GM18505 (cell line): ENCODE data around the gene PGAP3.

Source experiments
- ATAC-seq: cut with Tn5 transposase; IDR thresholded peaks from one replicate; pipeline ENCODE4 v1.9.1; 2021; ENCODE audit not compliant: unreplicated experiment
- POLR2A ChIP-seq: IDR thresholded peaks from 4 replicates; pipeline ENCODE4 v1.6.1; 2011; ENCODE audit warnings: borderline replicate concordance; ENCODE audit not compliant: insufficient read depth, insufficient read length; ENCODE audit errors: extremely low read depth

The PGAP3 gene

DNA sequence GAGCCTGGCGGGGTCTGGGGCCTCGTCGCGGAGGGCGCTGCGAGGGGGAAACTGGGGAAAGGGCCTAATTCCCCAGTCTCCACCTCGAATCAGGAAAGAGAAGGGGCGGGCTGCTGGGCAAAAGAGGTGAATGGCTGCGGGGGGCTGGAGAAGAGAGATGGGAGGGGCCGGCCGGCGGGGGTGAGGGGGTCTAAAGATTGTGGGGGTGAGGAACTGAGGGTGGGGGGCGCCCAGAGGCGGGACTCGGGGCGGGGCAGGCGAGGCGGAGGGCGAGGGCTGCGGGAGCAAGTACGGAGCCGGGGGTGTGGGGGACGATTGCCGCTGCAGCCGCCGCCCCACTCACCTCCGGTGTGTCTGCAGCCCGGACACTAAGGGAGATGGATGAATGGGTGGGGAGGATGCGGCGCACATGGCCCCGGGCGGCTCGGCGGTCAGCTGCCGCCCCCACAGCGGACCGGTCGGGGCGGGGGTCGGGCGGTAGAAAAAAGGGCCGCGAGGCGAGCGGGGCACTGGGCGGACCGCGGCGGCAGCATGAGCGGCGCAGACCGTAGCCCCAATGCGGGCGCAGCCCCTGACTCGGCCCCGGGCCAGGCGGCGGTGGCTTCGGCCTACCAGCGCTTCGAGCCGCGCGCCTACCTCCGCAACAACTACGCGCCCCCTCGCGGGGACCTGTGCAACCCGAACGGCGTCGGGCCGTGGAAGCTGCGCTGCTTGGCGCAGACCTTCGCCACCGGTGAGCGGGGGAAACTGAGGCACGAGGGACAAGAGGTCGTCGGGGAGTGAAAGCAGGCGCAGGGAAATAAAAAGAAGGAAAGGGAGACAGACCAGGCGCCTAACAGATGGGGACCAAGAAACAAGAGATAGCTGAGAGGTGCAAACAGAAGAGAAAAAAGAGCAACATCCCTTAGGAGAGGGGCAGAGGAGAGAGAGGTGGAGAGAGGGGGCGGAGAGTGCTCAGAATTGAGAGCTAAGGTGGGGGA lies 19.6 kb downstream of the PGAP3 start, which contains the start of gene PNMT:
Gene PNMT, plus strand, starts transcription at position 509 of the 980 bp plus-strand sequence. Its CDS starts 23 bp downstream, at position 532.
- TF ChIP-seq POLR2A: no peak
- no peak for ATAC-seq

DNA sequence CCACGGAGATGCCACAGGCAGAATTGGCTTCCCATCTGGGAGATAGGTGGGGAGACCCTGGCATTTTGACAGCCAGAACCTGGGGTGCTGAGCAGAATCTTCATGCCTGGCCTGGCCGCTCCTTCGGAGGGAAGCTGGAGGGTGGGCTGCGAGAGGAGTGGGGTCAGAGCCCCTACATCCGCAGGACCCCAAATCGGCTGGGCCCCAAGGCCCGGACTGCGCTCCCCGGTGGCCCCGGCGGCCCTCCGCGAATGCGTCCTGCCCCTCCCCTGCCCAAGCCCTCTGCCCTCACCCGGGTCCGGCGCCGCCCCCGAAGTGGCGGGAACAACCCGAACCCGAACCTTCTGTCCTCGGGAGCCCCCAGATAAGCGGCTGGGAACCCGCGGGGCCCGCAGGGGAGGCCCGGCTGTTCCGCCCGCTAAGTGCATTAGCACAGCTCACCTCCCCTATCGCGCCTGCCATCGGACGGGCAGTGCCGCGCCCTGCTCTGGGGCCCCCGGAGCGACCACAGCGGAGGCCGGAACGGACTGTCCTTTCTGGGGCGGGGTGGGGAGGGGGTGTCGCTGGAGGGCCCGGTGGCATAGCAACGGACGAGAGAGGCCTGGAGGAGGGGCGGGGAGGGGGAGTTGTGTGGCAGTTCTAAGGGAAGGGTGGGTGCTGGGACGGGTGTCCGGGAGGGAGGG lies 20.5 kb downstream of the PGAP3 start:
- no peak for ATAC-seq
- no peak for TF ChIP-seq POLR2A

DNA sequence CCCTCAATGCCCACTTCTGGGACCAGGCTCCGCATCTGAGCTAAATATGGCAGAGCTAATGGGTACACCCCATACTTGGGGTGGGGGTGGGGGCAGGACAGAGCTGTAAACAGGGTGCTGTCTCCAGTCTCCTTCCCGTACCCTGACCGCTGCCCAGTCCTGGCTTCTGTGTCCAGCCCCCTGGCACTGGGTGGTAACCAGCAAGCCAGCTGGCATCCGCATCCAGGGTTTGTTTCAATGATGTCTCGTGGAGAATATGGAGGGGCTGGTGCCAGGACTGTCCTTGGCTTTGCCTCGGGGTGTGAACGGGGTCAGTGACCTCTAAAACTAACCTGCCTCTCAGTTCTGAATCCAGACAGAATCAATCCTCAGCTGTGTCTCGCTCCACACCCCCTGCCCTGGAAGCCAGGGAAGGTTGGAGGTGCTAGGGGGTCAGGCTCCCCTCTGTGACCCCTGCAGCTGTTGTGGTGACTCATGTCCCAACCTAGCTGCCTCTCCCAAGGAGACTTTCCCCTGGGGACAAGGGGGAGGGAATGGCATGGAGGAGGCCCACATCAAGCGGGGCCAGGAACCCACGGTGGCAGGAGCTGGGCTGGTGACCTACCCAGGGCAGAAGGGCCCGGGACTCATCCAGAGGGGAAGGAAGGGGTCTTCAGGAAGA lies 21.1 kb downstream of the PGAP3 start:
- no peak for ATAC-seq
- no peak for TF ChIP-seq POLR2A

DNA sequence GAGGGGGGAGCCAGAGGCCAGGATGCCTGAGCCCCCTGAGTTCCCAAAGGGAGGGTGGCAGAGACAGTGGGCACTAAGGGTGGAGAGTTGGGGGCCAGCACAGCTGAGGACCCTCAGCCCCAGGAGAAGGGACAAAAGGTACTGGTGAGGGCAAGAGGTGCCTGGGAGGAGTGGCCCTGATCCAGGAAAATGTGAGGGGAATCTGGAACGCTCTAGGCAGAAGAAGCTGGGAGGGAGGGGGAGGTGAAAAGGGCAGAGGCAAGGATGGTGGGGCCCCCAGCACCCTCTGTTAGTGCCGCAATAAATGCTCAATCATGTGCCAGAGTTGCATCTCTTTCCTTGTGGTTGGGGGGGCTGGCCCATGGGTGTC lies 21.6 kb downstream of the PGAP3 start:
- no peak for TF ChIP-seq POLR2A
- ATAC-seq: no peak

DNA sequence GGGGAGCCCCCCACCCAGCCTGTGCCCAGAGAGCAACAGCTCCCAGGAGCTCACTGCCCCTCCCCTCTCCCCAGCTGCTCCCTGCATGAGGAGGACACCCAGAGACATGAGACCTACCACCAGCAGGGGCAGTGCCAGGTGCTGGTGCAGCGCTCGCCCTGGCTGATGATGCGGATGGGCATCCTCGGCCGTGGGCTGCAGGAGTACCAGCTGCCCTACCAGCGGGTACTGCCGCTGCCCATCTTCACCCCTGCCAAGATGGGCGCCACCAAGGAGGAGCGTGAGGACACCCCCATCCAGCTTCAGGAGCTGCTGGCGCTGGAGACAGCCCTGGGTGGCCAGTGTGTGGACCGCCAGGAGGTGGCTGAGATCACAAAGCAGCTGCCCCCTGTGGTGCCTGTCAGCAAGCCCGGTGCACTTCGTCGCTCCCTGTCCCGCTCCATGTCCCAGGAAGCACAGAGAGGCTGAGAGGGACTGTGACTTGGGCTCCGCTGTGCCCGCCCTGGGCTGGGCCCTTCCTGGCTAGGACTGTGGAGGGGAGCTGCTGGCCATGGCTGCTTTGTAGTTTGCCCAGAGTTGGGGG lies 22.1 kb downstream of the PGAP3 start:
- TF ChIP-seq POLR2A: no peak
- no peak for ATAC-seq

DNA sequence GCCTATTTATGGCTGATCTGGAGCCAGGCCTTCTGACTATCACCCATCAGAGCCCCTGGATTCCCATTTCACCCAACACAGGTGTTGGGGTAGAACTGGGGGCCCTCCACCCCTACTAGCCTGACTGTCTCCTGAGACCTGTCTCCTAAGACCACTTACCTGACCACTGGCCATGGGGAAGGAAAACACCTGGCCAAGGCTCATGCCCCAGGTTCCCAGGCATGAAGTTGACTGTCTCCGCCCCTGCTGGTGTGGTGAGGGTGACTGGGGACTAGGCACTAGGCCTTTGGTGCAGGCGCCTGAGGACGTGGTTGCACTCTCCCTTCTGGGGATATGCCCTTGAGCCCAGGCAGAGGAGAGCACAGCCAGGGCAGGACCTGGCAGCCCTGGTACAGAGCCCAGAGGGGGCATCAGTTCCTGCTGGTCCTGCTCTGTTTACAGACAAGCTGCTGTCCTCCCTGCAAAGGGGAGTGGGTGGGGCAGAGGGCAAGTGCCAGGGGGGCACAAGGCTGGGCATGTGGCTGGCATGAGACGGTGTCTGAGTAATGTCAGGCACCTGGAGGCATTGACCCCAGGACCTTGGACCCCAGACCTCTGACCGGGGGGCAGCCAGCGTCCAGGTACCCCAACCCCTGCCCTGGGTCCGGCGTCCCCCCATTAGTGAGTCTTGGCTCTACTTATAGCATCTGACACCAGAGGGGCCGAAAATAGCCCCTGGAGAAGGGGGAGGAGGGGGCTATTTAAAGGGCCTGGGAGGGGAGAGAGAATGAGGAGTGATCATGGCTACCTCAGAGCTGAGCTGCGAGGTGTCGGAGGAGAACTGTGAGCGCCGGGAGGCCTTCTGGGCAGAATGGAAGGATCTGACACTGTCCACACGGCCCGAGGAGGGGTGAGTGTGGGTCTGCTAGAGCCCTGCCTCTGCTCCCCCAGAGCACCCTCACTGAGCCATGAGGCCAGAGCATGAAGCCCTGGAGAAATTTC lies 23.0 kb downstream of the PGAP3 start, which contains the start of gene TCAP:
Gene TCAP, plus strand, starts transcription at position 769 of the 981 bp plus-strand sequence. Its CDS starts 11 bp downstream, at position 780.
- TF ChIP-seq POLR2A: no peak
- ATAC-seq: no peak

DNA sequence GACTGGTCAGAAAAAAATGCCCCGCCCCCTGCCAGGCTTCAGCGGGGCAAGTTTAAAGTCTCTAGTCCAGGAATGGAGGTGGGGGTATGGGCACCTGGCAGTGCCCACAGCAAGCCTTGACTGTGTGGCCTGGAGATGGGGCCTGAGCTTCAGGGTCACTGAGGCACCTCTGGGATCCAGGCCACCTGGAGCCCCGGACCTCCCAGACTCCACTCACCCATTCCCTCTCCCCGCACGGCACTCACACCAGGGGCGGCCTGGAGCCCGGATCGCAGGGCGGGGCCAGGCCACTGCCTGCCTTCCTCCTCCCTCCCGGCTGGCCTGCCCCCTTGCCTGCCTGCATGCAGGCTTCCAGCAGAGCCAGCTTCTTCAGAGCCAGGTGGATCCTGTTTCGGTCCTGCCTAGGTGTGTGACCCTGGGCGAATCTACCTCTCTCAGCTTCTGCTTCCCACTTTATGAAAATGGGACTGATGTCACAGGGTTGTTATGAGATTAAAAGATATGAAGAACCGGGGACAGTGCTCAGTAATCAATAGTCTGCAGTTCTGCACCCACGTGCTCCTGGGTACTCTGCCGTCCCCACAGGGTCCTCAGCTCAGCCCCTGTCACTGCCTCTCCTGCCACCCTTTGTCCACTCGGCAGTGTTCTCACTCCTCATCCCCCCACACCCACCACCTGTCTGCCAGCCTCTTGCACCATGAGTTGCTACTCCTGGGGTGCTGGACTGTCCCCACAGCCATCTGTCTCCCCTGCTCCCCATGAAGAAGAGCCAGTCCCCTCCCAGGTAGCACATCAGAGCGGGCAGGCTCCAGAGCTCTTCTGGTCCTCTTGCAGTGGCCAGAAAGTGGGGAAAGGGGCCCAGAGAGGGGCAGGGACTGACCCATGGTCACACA lies 23.9 kb downstream of the PGAP3 start:
- no peak for ATAC-seq

DNA sequence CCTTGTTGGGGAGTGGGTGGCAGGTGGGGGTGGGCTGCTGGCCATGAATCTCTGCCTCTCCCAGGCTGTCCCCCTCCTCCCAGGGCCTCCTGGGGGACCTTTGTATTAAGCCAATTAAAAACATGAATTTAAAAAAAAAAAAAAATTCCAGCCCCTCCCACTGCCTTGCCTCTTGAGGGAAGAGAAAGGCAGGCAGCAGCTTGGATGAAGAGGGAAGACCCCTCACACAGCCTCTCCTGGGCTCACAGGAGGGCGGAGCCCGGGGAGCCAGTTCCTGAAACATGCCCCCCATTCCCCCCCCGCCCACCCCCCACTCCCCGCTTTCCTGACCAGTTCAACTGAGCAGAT lies 24.5 kb downstream of the PGAP3 start:
- ATAC-seq: no peak
- TF ChIP-seq POLR2A: no peak

More for the DNA sequence above, 23.9 kb downstream of the PGAP3 start:
- no peak for TF ChIP-seq POLR2A

DNA sequence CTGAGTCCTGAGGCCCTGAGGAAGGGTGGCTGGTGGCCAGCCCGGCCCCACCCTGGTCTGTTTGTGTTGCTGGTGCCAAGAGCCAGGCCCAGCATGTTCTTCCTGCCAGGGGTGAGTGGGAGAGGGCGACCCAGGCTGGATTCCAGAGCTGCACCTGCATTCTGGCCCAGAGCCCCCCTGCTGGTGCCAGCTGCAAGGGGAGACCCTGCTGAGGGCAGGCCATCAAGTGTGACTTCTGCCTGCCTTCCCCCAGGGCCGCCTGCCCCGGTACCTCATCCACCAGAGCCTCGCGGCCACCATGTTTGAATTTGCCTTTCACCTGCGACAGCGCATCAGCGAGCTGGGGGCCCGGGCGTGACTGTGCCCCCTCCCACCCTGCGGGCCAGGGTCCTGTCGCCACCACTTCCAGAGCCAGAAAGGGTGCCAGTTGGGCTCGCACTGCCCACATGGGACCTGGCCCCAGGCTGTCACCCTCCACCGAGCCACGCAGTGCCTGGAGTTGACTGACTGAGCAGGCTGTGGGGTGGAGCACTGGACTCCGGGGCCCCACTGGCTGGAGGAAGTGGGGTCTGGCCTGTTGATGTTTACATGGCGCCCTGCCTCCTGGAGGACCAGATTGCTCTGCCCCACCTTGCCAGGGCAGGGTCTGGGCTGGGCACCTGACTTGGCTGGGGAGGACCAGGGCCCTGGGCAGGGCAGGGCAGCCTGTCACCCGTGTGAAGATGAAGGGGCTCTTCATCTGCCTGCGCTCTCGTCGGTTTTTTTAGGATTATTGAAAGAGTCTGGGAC lies 25.1 kb downstream of the PGAP3 start:
- no peak for TF ChIP-seq POLR2A
- ATAC-seq: no peak

DNA sequence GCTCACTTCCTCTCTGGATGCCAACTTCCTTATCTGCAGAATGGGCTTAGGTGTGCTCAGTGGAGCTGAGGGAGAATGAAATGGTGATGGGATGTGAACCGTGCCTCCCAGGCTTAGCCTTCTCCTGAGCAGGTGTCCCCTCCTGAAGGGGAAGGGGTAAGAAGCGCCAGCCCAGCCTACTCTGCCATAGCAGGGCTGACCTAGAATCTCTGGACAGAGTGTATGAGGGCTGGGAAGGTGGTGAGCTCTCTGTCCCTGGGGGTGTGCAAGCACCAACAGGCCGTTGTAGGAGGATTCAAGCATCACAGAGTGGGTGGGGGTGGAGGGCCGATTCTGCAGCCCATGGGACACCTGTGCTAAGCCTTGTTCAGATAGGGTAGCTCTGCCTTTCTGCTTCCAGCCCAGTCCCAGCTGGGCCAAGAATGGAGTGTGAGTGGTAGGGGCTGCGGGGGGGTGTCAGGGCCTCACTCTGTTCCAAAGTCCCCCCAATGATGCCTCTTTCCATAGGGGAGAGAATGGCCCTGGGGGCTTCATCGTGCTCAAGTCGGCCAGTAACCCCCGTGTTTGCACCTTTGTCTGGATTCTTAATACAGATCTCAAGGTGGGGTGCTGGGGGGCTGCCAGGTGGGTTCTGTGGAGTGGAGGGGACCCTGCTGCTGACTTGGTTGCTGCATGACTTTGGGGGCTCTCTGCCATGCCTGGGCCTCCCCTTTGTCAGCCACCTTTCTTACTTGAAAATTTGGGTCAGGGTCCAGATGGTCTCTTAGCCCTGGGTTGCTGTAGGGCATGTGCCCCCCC lies 25.9 kb downstream of the PGAP3 start:
- ATAC-seq: no peak
- no peak for TF ChIP-seq POLR2A
